K562 (cell line): Measurements from ENCODE around the gene NPM1. TPM values are rescaled to one million over a fixed set of nuclear protein-coding genes. Genes with fewer than 3 reads are reported as not detected.

ENCODE experiments used
- ATAC-seq: fragments of 200-7000 bp; cut with Tn5 transposase; 3 replicates; pipeline ENCODE4 v1.9.1; 2020; ENCODE audit warnings: moderate library complexity
- BruUV-seq: library from RNA; stranded (reverse); fragments of 400-500 nt; replicated peaks from 2 replicates; lab custom pipeline; 2021; lab: Mats Ljungman, UMichigan
- CTCF ChIA-PET: fragments of 300-600 bp; formaldehyde crosslinking; extraction: SDS; loops from one replicate; lab custom pipeline; 2021; ENCODE audit warnings: low intra/inter-chr PET ratio; lab: Yijun Ruan, JAX
- POLR2A ChIA-PET: fragments of 300-600, 350-650 bp; sonication (Branson Sonifier 250); formaldehyde crosslinking; extraction: SDS; loops from one replicate; lab custom pipeline; 2021; ENCODE audit warnings: antibody characterized with exemption, inconsistent platforms; lab: Yijun Ruan, JAX
- DNase-seq, 4 experiments: peaks; one replicate each; pipeline versions ENCODE4 v3.0.0 to v3.0.0-alpha.2; 2011 to 2018; ENCODE audit warnings: low spot score in 3 of 4, mixed read lengths in 3 of 4; ENCODE audit errors: extremely low read depth in 1 of 4
- FAIRE-seq: peaks from 2 replicates; lab custom pipeline; 2011; peaks lifted over from hg19 to GRCh38; lab: Jason Lieb, UNC
- H2AFZ ChIP-seq: 2 replicates; pipeline ENCODE4 v1.6.0; 2011; ENCODE audit warnings: low read depth, low read length, control low read depth, inconsistent platforms
- H3K27ac ChIP-seq: fragments of 200-600 bp; 3 replicates; pipeline ENCODE4 v1.8.0; 2011; ENCODE audit warnings: low read depth, mild to moderate bottlenecking, control low read depth, inconsistent platforms, low read length, moderate library complexity, mixed read lengths; ENCODE audit errors: extremely low read depth
- H3K27me3 ChIP-seq, 2 experiments: fragments of 300-600 bp in 1 of 2; 2 replicates in 1 of 2; 3 replicates in 1 of 2; pipeline versions ENCODE4 v1.6.0 to v1.8.0; 2011; ENCODE audit warnings: inconsistent platforms in 2 of 2, low read length in 2 of 2, mild to moderate bottlenecking in 1 of 2, mixed read lengths in 1 of 2, moderate library complexity in 1 of 2; ENCODE audit not compliant: control insufficient read depth in 2 of 2, insufficient read depth in 2 of 2
- H3K36me3 ChIP-seq: fragments of 300-600 bp; 3 replicates; pipeline ENCODE4 v1.8.0; 2011; ENCODE audit warnings: mild to moderate bottlenecking, low read length, inconsistent platforms; ENCODE audit not compliant: control insufficient read depth, insufficient read depth
- H3K4me1 ChIP-seq, 2 experiments: fragments of 200-600 bp in 1 of 2; replicated peaks in 1 of 2; 2 replicates in 1 of 2; 3 replicates in 1 of 2; pipeline versions ENCODE4 v1.5.1 to v1.8.0; 2011; ENCODE audit warnings: inconsistent platforms in 2 of 2, low read length in 2 of 2, mild to moderate bottlenecking in 1 of 2, mixed read lengths in 1 of 2, moderate library complexity in 1 of 2; ENCODE audit not compliant: control insufficient read depth in 2 of 2, insufficient read depth in 2 of 2
- H3K4me2 ChIP-seq: 2 replicates; pipeline ENCODE4 v1.6.1; 2011; ENCODE audit warnings: low read length, control low read depth, inconsistent platforms, mixed read lengths; ENCODE audit not compliant: insufficient read depth
- H3K4me3 ChIP-seq: fragments of 200-600 bp; sonication (generic), shearing (Covaris generic); 2 replicates; pipeline ENCODE4 v1.5.1; 2016; ENCODE audit warnings: control low read depth, inconsistent platforms
- H3K79me2 ChIP-seq: fragments of 200-600 bp; 3 replicates; pipeline ENCODE4 v1.8.0; 2011; ENCODE audit warnings: low read length, inconsistent platforms; ENCODE audit not compliant: control insufficient read depth, insufficient read depth
- H3K9ac ChIP-seq, 2 experiments: 2 replicates each; pipeline versions ENCODE4 v1.6.0 to v1.6.1; 2011; ENCODE audit warnings: low read depth in 2 of 2, low read length in 2 of 2, control low read depth in 1 of 2, inconsistent platforms in 1 of 2, mild to moderate bottlenecking in 1 of 2, mixed read lengths in 1 of 2; ENCODE audit not compliant: insufficient read depth in 1 of 2
- H3K9me1 ChIP-seq: one replicate; pipeline ENCODE4 v1.6.0; 2011; ENCODE audit warnings: inconsistent platforms, mild to moderate bottlenecking, low read length, moderate library complexity; ENCODE audit not compliant: control insufficient read depth, insufficient read depth
- H3K9me3 ChIP-seq: replicated peaks from 2 replicates; pipeline ENCODE4 v1.5.1; 2011; ENCODE audit warnings: low read depth, low read length, inconsistent platforms; ENCODE audit not compliant: control insufficient read depth, insufficient read depth
- H4K20me1 ChIP-seq: replicated peaks from 2 replicates; pipeline ENCODE4 v1.6.1; 2011; ENCODE audit warnings: low read length, inconsistent platforms, mixed read lengths; ENCODE audit not compliant: control insufficient read depth, insufficient read depth
- ARHGAP35 ChIP-seq: fragments of 450-650 bp; IDR thresholded peaks from 2 replicates; pipeline ENCODE4 v1.6.1; 2018; ENCODE audit not compliant: partially characterized antibody
- BRCA1 ChIP-seq, 2 experiments: fragments of 450-650 bp in 1 of 2; sonication (generic) in 1 of 2; formaldehyde crosslinking in 1 of 2; IDR thresholded peaks; 2 replicates each; pipeline versions ENCODE4 v1.5.0 to v1.6.1; 2017 to 2020; ENCODE audit warnings: mild to moderate bottlenecking in 1 of 2, missing genetic modification reagents in 1 of 2
- CHCHD3 ChIP-seq: fragments of 250-450 bp; sonication (Bioruptor Pico); IDR thresholded peaks from 2 replicates; pipeline ENCODE4 v2.1.2; 2022; ENCODE audit warnings: mild to moderate bottlenecking
- DLX4 ChIP-seq: fragments of 250-450 bp; sonication (Bioruptor Pico); IDR thresholded peaks from 2 replicates; pipeline ENCODE4 v1.6.1; 2021; ENCODE audit warnings: mild to moderate bottlenecking
- FOXM1 ChIP-seq, 2 experiments: fragments of 450-650 bp in 1 of 2; sonication (generic) in 1 of 2; formaldehyde crosslinking in 1 of 2; IDR thresholded peaks; 2 replicates each; pipeline versions ENCODE4 v1.6.1 to v1.9.0; 2017 to 2022; ENCODE audit warnings: low read depth in 2 of 2, mild to moderate bottlenecking in 2 of 2, missing genetic modification reagents in 1 of 2, moderate library complexity in 1 of 2
- KDM4B ChIP-seq, 2 experiments: fragments of 450-650 bp in 1 of 2; sonication (generic) in 1 of 2; IDR thresholded peaks; 2 replicates each; pipeline ENCODE4 v1.6.1; 2016 to 2017; ENCODE audit warnings: borderline replicate concordance in 2 of 2, antibody characterized with exemption in 1 of 2, low read depth in 1 of 2, mild to moderate bottlenecking in 1 of 2
- MCM2 ChIP-seq: fragments of 450-650 bp; IDR thresholded peaks from 2 replicates; pipeline ENCODE4 v1.6.1; 2017; ENCODE audit warnings: low read depth, mild to moderate bottlenecking
- NUFIP1 ChIP-seq: fragments of 450-650 bp; IDR thresholded peaks from 2 replicates; pipeline ENCODE4 v1.6.1; 2018; ENCODE audit not compliant: partially characterized antibody
- SRSF3 ChIP-seq: fragments of 200-400 bp; formaldehyde crosslinking; IDR thresholded peaks from 2 replicates; pipeline ENCODE4 v1.6.1; 2016; ENCODE audit warnings: mild to moderate bottlenecking, low read length, moderate library complexity; ENCODE audit not compliant: insufficient read depth
- SRSF7 ChIP-seq: fragments of 200-400 bp; formaldehyde crosslinking; optimal IDR thresholded peaks from 2 replicates; pipeline ENCODE3; 2017; ENCODE audit warnings: mild to moderate bottlenecking, low read depth, low read length
- TAF1 ChIP-seq: IDR thresholded peaks from 2 replicates; pipeline ENCODE4 v1.6.1; 2011; ENCODE audit warnings: mild to moderate bottlenecking, low read length, moderate library complexity; ENCODE audit not compliant: insufficient read depth, control insufficient read depth, severe bottlenecking; ENCODE audit errors: extremely low read depth
- ZFPM2 ChIP-seq: fragments of 250-450 bp; sonication (Bioruptor Pico); IDR thresholded peaks from 2 replicates; pipeline ENCODE4 v1.5.1; 2022; ENCODE audit warnings: mild to moderate bottlenecking
- ZSCAN29 ChIP-seq: fragments of 450-650 bp; IDR thresholded peaks from 2 replicates; pipeline ENCODE4 v1.6.1; 2017
- WGBS: fragments of 100-300 bp; shearing (Covaris generic); methylation state at CpG from one replicate; pipeline ENCODE4 v1.1.6; 2016; ENCODE audit warnings: low coverage, mixed read lengths; ENCODE audit not compliant: insufficient coverage; ENCODE audit errors: missing lambda C conversion rate; 5-methylcytosine and 5-hydroxymethylcytosine counted together
- in situ Hi-C: fragments of 300-500 bp; cut with MboI; formaldehyde crosslinking; loops from 4 replicates; pipeline ENCODE4 v1.15.0; 2018; ENCODE audit warnings: inconsistent platforms, mixed read lengths
- intact Hi-C: fragments of 100-400 bp; cut with micrococcal nuclease; formaldehyde crosslinking; loops from 2 replicates; pipeline ENCODE4 v1.14.2; 2022
- polyA plus RNA-seq, 8 experiments: library from polyadenylated mRNA; depleted of rRNA in 4 of 8; stranded (reverse) in 5 of 8; unstranded in 3 of 8; fragments of >200 nt; fragmentation: Nextera tagmentation in 2 of 8; fragmentation: Illumina TruSeq in 1 of 8; extraction: Ambion mirVana in 2 of 8; extraction: Trizol in 1 of 8; gene quantifications; 2 replicates each; pipeline versions ENCODE4 v1.2.1 to v1.2.3, GENCODE V29; 2011 to 2014; ENCODE audit warnings: inconsistent platforms in 1 of 8, missing spikeins in 1 of 8
- total RNA-seq, 7 experiments: library from RNA; depleted of rRNA in 6 of 7; stranded (reverse); fragments of >200 nt in 6 of 7; fragmentation: Illumina TruSeq in 2 of 7; extraction: Trizol in 2 of 7; gene quantifications; 2 replicates each; pipeline versions ENCODE4 v1.2.1 to v1.2.3, GENCODE V29; 2011 to 2021; ENCODE audit warnings: low replicate concordance in 1 of 7
- TF ChIP-seq, protein P1 (sequence below): sonication (generic); formaldehyde crosslinking; IDR thresholded peaks from 2 replicates; pipeline ENCODE4 v1.8.0; 2022; ENCODE audit warnings: mild to moderate bottlenecking, missing genetic modification reagents

Gene NPM1
- total and polyA plus RNA-seq, 9 of the 15 experiments (the other 6 are each of a cell fraction or from before 2014, with no cell fraction given): 2,438 to 6,909 (median 5,639) TPM

- TF ChIP-seq SRSF7 (no peak), SRSF3 (no peak), TAF1 (no peak)
Observed at GRCh38 chr5:171434874-171435273, 47.2 kb downstream of the NPM1 start (continued).

GRCh38 chr5:171435908-171436307 lies 48.3 kb downstream of the NPM1 start:
- WGBS: 32% methylated on average over 20 of the region's 20 CpGs
- in situ Hi-C loops: no loop called here
- ATAC-seq: no peak

More at GRCh38 chr5:171435908-171436307, 48.3 kb downstream of the NPM1 start:
- H2AFZ ChIP-seq: no peak overlapping the region
- no TSS peak for BruUV-seq
- TF ChIP-seq NUFIP1: no peak
- no peak for TF ChIP-seq ZFPM2 (CRISPR knock-in tag)
- TF ChIP-seq ZSCAN29: no peak
- no peak for TF ChIP-seq CHCHD3 (CRISPR knock-in tag)
- TF ChIP-seq FOXM1 (IDR thresholded peaks at IDR 0.05; ENCODE audit: low read depth): no peak
- no peak for TF ChIP-seq FOXM1 (CRISPR knock-in tag; IDR thresholded peaks at IDR 0.05; ENCODE audit: low read depth)
- TF ChIP-seq, protein P1, sequence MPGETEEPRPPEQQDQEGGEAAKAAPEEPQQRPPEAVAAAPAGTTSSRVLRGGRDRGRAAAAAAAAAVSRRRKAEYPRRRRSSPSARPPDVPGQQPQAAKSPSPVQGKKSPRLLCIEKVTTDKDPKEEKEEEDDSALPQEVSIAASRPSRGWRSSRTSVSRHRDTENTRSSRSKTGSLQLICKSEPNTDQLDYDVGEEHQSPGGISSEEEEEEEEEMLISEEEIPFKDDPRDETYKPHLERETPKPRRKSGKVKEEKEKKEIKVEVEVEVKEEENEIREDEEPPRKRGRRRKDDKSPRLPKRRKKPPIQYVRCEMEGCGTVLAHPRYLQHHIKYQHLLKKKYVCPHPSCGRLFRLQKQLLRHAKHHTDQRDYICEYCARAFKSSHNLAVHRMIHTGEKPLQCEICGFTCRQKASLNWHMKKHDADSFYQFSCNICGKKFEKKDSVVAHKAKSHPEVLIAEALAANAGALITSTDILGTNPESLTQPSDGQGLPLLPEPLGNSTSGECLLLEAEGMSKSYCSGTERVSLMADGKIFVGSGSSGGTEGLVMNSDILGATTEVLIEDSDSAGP: no peak
- TF ChIP-seq ARHGAP35: no peak
- TF ChIP-seq BRCA1 (IDR thresholded peaks at IDR 0.05): no peak
- TF ChIP-seq BRCA1 (CRISPR knock-in tag; IDR thresholded peaks at IDR 0.05): no peak
- no peak for TF ChIP-seq KDM4B (IDR thresholded peaks at IDR 0.05; ENCODE audit: borderline replicate concordance in 2 of 2, low read depth in 1 of 2)
- no peak for TF ChIP-seq DLX4 (CRISPR knock-in tag)
- no peak for TF ChIP-seq MCM2
- TF ChIP-seq, all 486 proteins: peak for 0
- intact Hi-C loops: no loop called here
- H3K27ac ChIP-seq: no peak overlapping the region
- FAIRE-seq (no peak), DNase-seq (no peak)
- H3K9me1 ChIP-seq: no peaks in the 10 kb centered on the region
- no peak overlapping the region for H3K4me3 ChIP-seq
- ChIA-PET POLR2A (interaction anchor here (1.1 kb wide), 1 partner anchor 12 kb away, joined by 4 read pairs; no protein-coding TSS in a partner anchor), CTCF (no interaction called here)
- no peaks in the 10 kb centered on the region for H3K79me2 ChIP-seq
- H3K9ac ChIP-seq: no peak overlapping the region
- no peak overlapping the region for H3K4me2 ChIP-seq
- H4K20me1 ChIP-seq: 0 out of 2 replicates have a peak, but pooled peaks cover 5% of the 10 kb centered on the region
- no peaks in the 10 kb centered on the region for H3K36me3 ChIP-seq
- H3K27me3 ChIP-seq: peaks cover 0 to 21% of the 10 kb centered on the region in 2 experiments; a peak in 3 of 5 replicates
- H3K4me1 ChIP-seq: peaks cover 5 to 19% of the 10 kb centered on the region in 2 experiments; a peak in 4 of 5 replicates
- H3K9me3 ChIP-seq: no peaks in the 10 kb centered on the region
